Neural progenitor cell (in vitro differentiated cells): ENCODE measurements around the gene PCDH9. TPM values are rescaled to one million over a fixed set of nuclear protein-coding genes. Genes with fewer than 3 reads are reported as not detected.

Source experiments
- DNase-seq: peaks from one replicate; pipeline ENCODE4 v3.0.0-alpha.2; 2016; ENCODE audit warnings: low spot score
- H2AFZ ChIP-seq: fragments of 200-600 bp; sonication (generic); replicated peaks from 2 replicates; pipeline ENCODE4 v1.6.1; 2016; ENCODE audit warnings: antibody characterized with exemption
- H3F3A ChIP-seq: fragments of 200-600 bp; sonication (generic); 2 replicates; pipeline ENCODE4 v1.6.1; 2016; ENCODE audit warnings: antibody characterized with exemption, low read depth
- H3K27ac ChIP-seq: fragments of 200-600 bp; sonication (generic); 2 replicates; pipeline ENCODE4 v1.5.1; 2016; ENCODE audit warnings: mild to moderate bottlenecking
- H3K27me3 ChIP-seq: fragments of 200-600 bp; sonication (generic); 2 replicates; pipeline ENCODE4 v1.6.1; 2016; ENCODE audit warnings: mild to moderate bottlenecking, moderate library complexity
- H3K36me3 ChIP-seq: fragments of 200-600 bp; sonication (generic); 2 replicates; pipeline ENCODE4 v1.5.1; 2016
- H3K4me1 ChIP-seq: fragments of 200-600 bp; sonication (generic); 2 replicates; pipeline ENCODE4 v1.6.1; 2016; ENCODE audit warnings: mixed run types
- H3K4me2 ChIP-seq: fragments of 200-600 bp; sonication (generic); 2 replicates; pipeline ENCODE4 v1.6.1; 2016
- H3K4me3 ChIP-seq: fragments of 200-600 bp; sonication (generic); 2 replicates; pipeline ENCODE4 v1.5.1; 2016
- H3K79me2 ChIP-seq: fragments of 200-600 bp; sonication (generic); 2 replicates; pipeline ENCODE4 v1.6.1; 2016; ENCODE audit warnings: low read depth
- H3K9ac ChIP-seq: fragments of 200-600 bp; sonication (generic); 2 replicates; pipeline ENCODE4 v1.6.1; 2016
- H3K9me3 ChIP-seq: fragments of 200-600 bp; sonication (generic); 2 replicates; pipeline ENCODE4 v1.5.1; 2016; ENCODE audit warnings: low read depth
- H4K20me1 ChIP-seq: fragments of 200-600 bp; sonication (generic); 2 replicates; pipeline ENCODE4 v1.6.1; 2016; ENCODE audit warnings: low read depth
- H3K27ac Mint-ChIP-seq: 3 replicates; pipeline ENCODE4 v1.8.0; 2021; ENCODE audit warnings: mixed read lengths
- H3K27me3 Mint-ChIP-seq: 2 replicates; pipeline ENCODE4 v1.8.0; 2022; ENCODE audit warnings: low read depth, mild to moderate bottlenecking, inconsistent platforms, moderate library complexity, mixed read lengths; ENCODE audit not compliant: insufficient read depth
- H3K36me3 Mint-ChIP-seq: 3 replicates; pipeline ENCODE4 v1.8.0; 2021; ENCODE audit warnings: mixed read lengths
- H3K4me1 Mint-ChIP-seq: 3 replicates; pipeline ENCODE4 v1.8.0; 2021; ENCODE audit warnings: mixed read lengths
- H3K4me3 Mint-ChIP-seq: 3 replicates; pipeline ENCODE4 v1.8.0; 2021; ENCODE audit warnings: mild to moderate bottlenecking, moderate library complexity, mixed read lengths
- H3K9me3 Mint-ChIP-seq: 3 replicates; pipeline ENCODE4 v1.8.0; 2020; ENCODE audit warnings: mixed read lengths
- EZH2 ChIP-seq: fragments of 200-600 bp; sonication (generic); IDR thresholded peaks from 2 replicates; pipeline ENCODE4 v1.6.1; 2017; ENCODE audit warnings: antibody characterized with exemption, mild to moderate bottlenecking, moderate library complexity
- EZH2phosphoT487 ChIP-seq: fragments of 200-600 bp; sonication (generic); IDR thresholded peaks from 2 replicates; pipeline ENCODE4 v1.6.1; 2017; ENCODE audit warnings: antibody characterized with exemption
- total RNA-seq: library from RNA; depleted of rRNA; stranded (reverse); fragments of >200 nt; gene quantifications from 2 replicates; pipeline ENCODE4 v1.2.3, GENCODE V29; 2015; ENCODE audit warnings: low replicate concordance
- TF ChIP-seq, protein P1 (sequence below): fragments of 200-600 bp; sonication (generic); IDR thresholded peaks from 2 replicates; pipeline ENCODE4 v1.5.1; 2017; ENCODE audit warnings: antibody characterized with exemption, mild to moderate bottlenecking

The PCDH9 gene
- total RNA-seq, 1 donor from 2014 or later = 0.24 TPM

DNA sequence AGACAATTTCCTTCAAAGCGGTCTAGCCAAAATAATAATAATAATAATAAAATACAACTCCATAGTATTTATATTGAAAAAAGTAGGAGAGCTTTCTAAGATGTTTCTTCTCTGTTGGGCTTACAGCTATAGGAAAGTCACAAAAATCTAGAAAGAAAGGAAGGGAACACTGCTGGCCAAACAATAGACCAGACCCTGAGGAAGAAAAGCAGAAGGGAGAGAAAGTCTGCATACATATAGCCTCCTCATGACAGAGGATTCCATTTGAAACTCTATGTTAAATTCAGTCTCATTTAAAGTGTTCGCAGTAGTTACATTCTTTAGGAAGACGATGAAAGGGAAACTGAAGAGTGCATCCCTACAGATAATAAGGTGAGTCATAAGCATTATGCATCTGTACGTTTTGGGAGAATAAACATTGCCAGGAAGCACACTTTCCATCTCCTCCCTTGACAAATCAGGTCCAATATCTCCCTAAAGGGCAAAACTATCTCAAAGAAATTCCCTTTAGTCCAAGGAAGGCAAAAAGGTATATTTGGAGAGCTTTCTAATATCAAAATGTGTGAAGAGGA is 86.5 kb downstream of the PCDH9 start:
- Histone ChIP-seq H3K79me2 (no peaks in the 10 kb centered on the region), H2AFZ (peak overlapping the region; percentile 1)
- peak overlapping the region; percentile 67 for H3K27ac Mint-ChIP-seq

GRCh38 chr13:67140006-67140405 is 90.1 kb downstream of the PCDH9 start:
- Histone ChIP-seq H3K4me3 (no peak overlapping the region), H3K79me2 (no peaks in the 10 kb centered on the region), H3K4me1 (no peaks in the 10 kb centered on the region), H2AFZ (no peak overlapping the region), H3K36me3 (no peaks in the 10 kb centered on the region), H4K20me1 (no peaks in the 10 kb centered on the region), H3F3A (no peaks in the 10 kb centered on the region), H3K27ac (no peak overlapping the region), H3K27me3 (no peaks in the 10 kb centered on the region), H3K9ac (no peak overlapping the region), H3K9me3 (no peaks in the 10 kb centered on the region), H3K4me2 (no peak overlapping the region)
- Mint-ChIP-seq H3K9me3 (no peaks in the 10 kb centered on the region), H3K36me3 (no peaks in the 10 kb centered on the region), H3K4me1 (peaks cover 35% of the 10 kb centered on the region), H3K4me3 (no peak overlapping the region), H3K27me3 (no peaks in the 10 kb centered on the region), H3K27ac (no peak overlapping the region)
- TF ChIP-seq, protein P1, sequence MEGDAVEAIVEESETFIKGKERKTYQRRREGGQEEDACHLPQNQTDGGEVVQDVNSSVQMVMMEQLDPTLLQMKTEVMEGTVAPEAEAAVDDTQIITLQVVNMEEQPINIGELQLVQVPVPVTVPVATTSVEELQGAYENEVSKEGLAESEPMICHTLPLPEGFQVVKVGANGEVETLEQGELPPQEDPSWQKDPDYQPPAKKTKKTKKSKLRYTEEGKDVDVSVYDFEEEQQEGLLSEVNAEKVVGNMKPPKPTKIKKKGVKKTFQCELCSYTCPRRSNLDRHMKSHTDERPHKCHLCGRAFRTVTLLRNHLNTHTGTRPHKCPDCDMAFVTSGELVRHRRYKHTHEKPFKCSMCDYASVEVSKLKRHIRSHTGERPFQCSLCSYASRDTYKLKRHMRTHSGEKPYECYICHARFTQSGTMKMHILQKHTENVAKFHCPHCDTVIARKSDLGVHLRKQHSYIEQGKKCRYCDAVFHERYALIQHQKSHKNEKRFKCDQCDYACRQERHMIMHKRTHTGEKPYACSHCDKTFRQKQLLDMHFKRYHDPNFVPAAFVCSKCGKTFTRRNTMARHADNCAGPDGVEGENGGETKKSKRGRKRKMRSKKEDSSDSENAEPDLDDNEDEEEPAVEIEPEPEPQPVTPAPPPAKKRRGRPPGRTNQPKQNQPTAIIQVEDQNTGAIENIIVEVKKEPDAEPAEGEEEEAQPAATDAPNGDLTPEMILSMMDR = no peak
- no peak for TF ChIP-seq EZH2
- TF ChIP-seq EZH2phosphoT487 = no peak
- DNase-seq = no peak

More for the DNA sequence above, 86.5 kb downstream of the PCDH9 start:
- peaks cover 16% of the 10 kb centered on the region for H3K4me1 ChIP-seq
- H3K36me3 ChIP-seq = no peaks in the 10 kb centered on the region
- no peaks in the 10 kb centered on the region for H4K20me1 ChIP-seq
- H3K27me3 Mint-ChIP-seq = no peaks in the 10 kb centered on the region
- H3K4me3 ChIP-seq = no peak overlapping the region
- H3F3A ChIP-seq = no peaks in the 10 kb centered on the region
- H3K4me3 Mint-ChIP-seq = no peak overlapping the region
- no peaks in the 10 kb centered on the region for H3K36me3 Mint-ChIP-seq
- H3K9me3 Mint-ChIP-seq = no peaks in the 10 kb centered on the region
- H3K27ac ChIP-seq = no peak overlapping the region
- peaks cover 45% of the 10 kb centered on the region for H3K4me1 Mint-ChIP-seq
- H3K27me3 ChIP-seq = no peaks in the 10 kb centered on the region
- DNase-seq = no peak
- no peak for TF ChIP-seq EZH2
- TF ChIP-seq, protein P1 = no peak
- no peak for TF ChIP-seq EZH2phosphoT487
- no peaks in the 10 kb centered on the region for H3K9me3 ChIP-seq
- no peak overlapping the region for H3K9ac ChIP-seq
- H3K4me2 ChIP-seq = no peak overlapping the region

- Histone ChIP-seq H3K4me1 (no peaks in the 10 kb centered on the region), H3F3A (no peaks in the 10 kb centered on the region), H3K9ac (no peak overlapping the region), H2AFZ (no peak overlapping the region), H3K9me3 (no peaks in the 10 kb centered on the region), H3K4me2 (no peak overlapping the region), H3K36me3 (no peaks in the 10 kb centered on the region), H3K27ac (no peak overlapping the region), H3K79me2 (no peaks in the 10 kb centered on the region), H4K20me1 (no peaks in the 10 kb centered on the region), H3K27me3 (no peaks in the 10 kb centered on the region), H3K4me3 (no peak overlapping the region)
- Mint-ChIP-seq H3K27me3 (no peaks in the 10 kb centered on the region), H3K27ac (no peak overlapping the region), H3K36me3 (no peaks in the 10 kb centered on the region), H3K4me1 (peaks cover 33% of the 10 kb centered on the region), H3K9me3 (no peaks in the 10 kb centered on the region), H3K4me3 (no peak overlapping the region)
- no peak for TF ChIP-seq EZH2phosphoT487
- no peak for TF ChIP-seq EZH2
- TF ChIP-seq, protein P1 = no peak
- DNase-seq = no peak
Measured at GRCh38 chr13:67139551-67139950, 90.6 kb downstream of the PCDH9 start.
